ENCODE measurements around the gene KRTAP4-16. TPM values are rescaled to one million over a fixed set of nuclear protein-coding genes. Genes with fewer than 3 reads are reported as not detected.
"Not testable (repeated sequence)": the region's sequence is repeated elsewhere in the genome, so short reads cannot be mapped to it uniquely, and the experiment has no call there.

The KRTAP4-16 gene
- total RNA-seq, 3 donors from 2014 or later, result not detected

GRCh38 chr17:41131979-41132378 is 30.0 kb upstream of the KRTAP4-16 start:
- no peak for ATAC-seq
- DNase-seq, result no peak
- intact Hi-C loops (cut with DNase I, micrococcal nuclease), result no loop called here
- no peaks in the 10 kb centered on the region for H3K4me1 ChIP-seq (ENCODE audit: low read depth)
- TF ChIP-seq CTCF (IDR thresholded peaks at IDR 0.05), result no peak
- H3K9me3 ChIP-seq, result no peaks in the 10 kb centered on the region
- H3K4me3 ChIP-seq, result no peak overlapping the region
- H3K36me3 ChIP-seq (ENCODE audit: low read depth), result no peaks in the 10 kb centered on the region

- ATAC-seq (no peak), DNase-seq (no peak)
- Histone ChIP-seq H3K9me3 (no peaks in the 10 kb centered on the region), H3K36me3 (ENCODE audit: low read depth) (no peaks in the 10 kb centered on the region), H3K4me1 (ENCODE audit: low read depth) (no peaks in the 10 kb centered on the region), H3K4me3 (no peak overlapping the region)
- intact Hi-C loops (cut with DNase I, micrococcal nuclease), result no loop called here
- TF ChIP-seq CTCF (IDR thresholded peaks at IDR 0.05), result no peak
These were observed 25.4 kb upstream of the KRTAP4-16 start for GRCh38 chr17:41127371-41127770.

GRCh38 chr17:41126412-41126811 is 24.4 kb upstream of the KRTAP4-16 start:
- H3K9me3 ChIP-seq, result no peaks in the 10 kb centered on the region
- DNase-seq (no peak), ATAC-seq (no peak)
- H3K4me3 ChIP-seq, result no peak overlapping the region
- intact Hi-C loops (cut with DNase I, micrococcal nuclease), result no loop called here
- no peak for TF ChIP-seq CTCF (IDR thresholded peaks at IDR 0.05)
- no peaks in the 10 kb centered on the region for H3K36me3 ChIP-seq (ENCODE audit: low read depth)
- H3K4me1 ChIP-seq (ENCODE audit: low read depth), result no peaks in the 10 kb centered on the region

DNA sequence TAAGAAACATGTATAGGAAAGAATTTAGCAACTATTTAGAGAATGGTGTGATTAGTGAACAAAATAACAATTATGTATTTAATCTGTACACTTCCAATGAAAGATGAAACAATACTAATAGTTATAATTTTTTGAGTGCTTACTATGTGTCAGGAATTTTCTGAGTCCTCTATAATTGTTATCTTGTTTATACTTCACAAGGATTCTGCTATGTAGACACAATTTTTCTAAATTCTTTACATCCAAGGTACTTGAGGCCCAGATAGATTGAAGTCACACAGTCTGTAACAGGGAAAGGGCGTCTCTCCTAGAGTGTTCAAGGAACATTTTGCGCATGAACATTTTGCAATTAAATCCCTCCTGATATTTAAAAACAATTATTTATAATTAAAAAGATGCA is 23.1 kb upstream of the KRTAP4-16 start:
- H3K4me1 ChIP-seq (ENCODE audit: low read depth), result no peaks in the 10 kb centered on the region
- H3K9me3 ChIP-seq, result no peaks in the 10 kb centered on the region
- ATAC-seq (no peak), DNase-seq (no peak)
- no peaks in the 10 kb centered on the region for H3K36me3 ChIP-seq (ENCODE audit: low read depth)
- intact Hi-C loops (cut with DNase I, micrococcal nuclease), result no loop called here
- TF ChIP-seq CTCF (IDR thresholded peaks at IDR 0.05), result no peak
- H3K4me3 ChIP-seq, result no peak overlapping the region

GRCh38 chr17:41123991-41124371 is 22.0 kb upstream of the KRTAP4-16 start, which contains the start of gene KRTAP4-12:
KRTAP4-12 (minus strand) TSS chr17:41124182; CDS start chr17:41124122, 60 bp downstream.
- H3K9me3 ChIP-seq; H3K36me3 ChIP-seq (ENCODE audit: low read depth); H3K4me3 ChIP-seq; DNase-seq; H3K4me1 ChIP-seq (ENCODE audit: low read depth); intact Hi-C loops (cut with DNase I, micrococcal nuclease); ATAC-seq: not testable (repeated sequence)

DNA sequence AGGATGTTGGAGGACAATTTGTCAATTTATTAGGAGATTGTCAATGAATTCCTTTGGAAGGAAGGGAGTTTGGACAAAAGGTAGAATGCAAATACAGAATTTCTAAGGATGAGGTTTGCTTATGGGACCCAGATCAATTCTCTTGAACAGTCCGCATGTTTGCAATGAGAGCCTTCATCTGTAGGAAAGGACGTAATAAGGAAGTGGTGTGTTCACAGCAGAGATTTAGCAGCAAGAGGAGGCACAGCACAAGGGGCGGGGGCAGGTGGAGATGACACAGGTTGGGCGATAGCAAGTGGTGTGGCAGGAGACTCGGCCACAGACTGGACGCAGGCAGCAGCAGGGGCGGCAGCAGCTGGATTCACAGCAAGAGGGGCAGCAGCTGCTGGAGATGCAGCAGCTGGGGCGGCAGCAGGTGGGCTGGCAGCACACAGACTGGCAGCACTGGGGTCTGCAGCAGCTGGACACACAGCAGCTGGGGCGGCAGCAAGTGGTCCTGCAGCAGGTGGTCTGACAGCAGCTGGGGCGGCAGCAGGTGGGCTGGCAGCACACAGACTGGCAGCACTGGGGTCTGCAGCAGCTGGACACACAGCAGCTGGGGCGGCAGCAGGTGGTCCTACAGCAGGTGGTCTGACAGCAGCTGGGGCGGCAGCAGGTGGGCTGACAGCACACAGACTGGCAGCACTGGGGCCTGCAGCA is 21.4 kb upstream of the KRTAP4-16 start:
- H3K4me1 ChIP-seq (ENCODE audit: low read depth); DNase-seq; intact Hi-C loops (cut with DNase I, micrococcal nuclease); H3K4me3 ChIP-seq; H3K36me3 ChIP-seq (ENCODE audit: low read depth); ATAC-seq; H3K9me3 ChIP-seq: not testable (repeated sequence)

DNA sequence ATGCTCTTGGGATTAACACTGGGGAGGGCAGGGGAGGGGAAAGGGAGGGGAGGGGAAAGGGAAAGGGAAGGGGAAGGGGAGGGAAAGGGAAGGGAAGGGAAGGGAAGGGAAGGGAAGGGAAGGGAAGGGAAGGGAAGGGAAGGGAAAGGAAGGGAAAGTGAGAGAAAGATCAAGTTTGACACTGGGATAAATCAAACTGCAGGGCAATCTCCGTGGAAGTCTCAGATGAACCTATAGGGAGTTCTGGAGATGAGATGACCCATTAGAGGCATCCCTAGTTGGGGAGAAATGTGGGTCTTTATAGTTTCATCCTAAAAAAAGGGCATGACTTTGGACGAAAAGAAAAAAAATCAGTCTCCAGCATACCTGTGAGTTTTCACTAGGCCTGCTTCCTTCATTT is 19.7 kb upstream of the KRTAP4-16 start:
- Histone ChIP-seq H3K4me1 (ENCODE audit: low read depth) (no peaks in the 10 kb centered on the region), H3K4me3 (no peak overlapping the region), H3K9me3 (no peaks in the 10 kb centered on the region), H3K36me3 (ENCODE audit: low read depth) (no peaks in the 10 kb centered on the region)
- intact Hi-C loops (cut with DNase I, micrococcal nuclease), result no loop called here
- no peak for ATAC-seq
- no peak for TF ChIP-seq CTCF (IDR thresholded peaks at IDR 0.05)
- DNase-seq, result no peak

DNA sequence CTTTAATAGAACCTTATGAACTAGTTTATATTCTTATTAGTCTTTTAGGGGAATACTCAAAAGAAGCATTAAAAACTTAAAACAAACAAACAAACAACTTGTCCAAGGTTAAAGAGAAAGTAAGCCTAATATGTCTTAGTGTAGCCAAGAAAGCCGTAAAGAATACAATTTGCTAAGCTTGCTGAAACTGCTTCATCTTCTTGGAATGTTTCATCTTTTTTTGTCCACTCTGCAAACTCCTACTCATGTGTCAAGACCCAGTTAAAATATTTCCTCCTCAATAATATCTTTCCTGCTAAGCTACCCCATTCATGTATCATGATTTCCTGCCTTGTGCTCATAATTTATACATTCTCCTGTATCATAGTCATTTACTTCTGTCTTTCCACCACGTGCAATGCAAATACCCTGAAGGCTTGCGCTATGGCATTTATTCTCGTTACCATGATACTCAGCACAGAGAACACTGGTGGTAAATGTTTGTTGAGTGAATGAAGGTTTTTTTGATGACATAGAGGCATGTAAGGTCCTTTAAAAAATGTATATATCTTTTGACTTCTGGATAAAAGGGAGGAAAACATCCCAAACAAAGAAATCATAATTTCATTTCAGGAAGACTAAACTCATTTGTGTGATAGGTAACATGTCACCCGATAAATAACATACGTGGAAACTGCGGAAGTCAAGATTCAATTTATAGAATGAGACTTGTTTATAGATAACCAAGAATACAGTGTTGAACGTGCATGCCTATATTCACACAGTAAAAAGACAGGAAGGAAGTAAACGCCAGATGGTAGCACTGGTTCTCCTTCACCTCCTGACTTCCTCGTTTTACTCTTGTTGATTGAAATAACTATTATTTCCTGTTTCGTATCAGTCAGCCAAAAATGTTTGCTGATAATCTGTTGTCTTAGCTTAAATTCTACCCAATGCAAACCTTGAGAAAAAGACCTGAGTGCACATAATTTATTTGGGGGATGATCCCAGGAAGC is 18.0 kb upstream of the KRTAP4-16 start:
- H3K4me1 ChIP-seq (ENCODE audit: low read depth); H3K9me3 ChIP-seq; H3K36me3 ChIP-seq (ENCODE audit: low read depth); intact Hi-C loops (cut with DNase I, micrococcal nuclease); H3K4me3 ChIP-seq: not testable (repeated sequence)
- peak in 1 of 3 donors; percentile 5 for DNase-seq
- peak; percentile 44 for ATAC-seq

All from mucosa of descending colon (tissue), 3 donors.